ENCODE measurements around the gene SLC35F4. TPM values are rescaled to one million over a fixed set of nuclear protein-coding genes. Genes with fewer than 3 reads are reported as not detected.

The SLC35F4 gene
- polyA plus RNA-seq, 1 donor from 2014 or later = 21.0 TPM

- H3K9me3 ChIP-seq (ENCODE audit: low read length) = no peaks in the 10 kb centered on the region
- no peaks in the 10 kb centered on the region for H4K20me1 ChIP-seq (ENCODE audit: insufficient read depth)
- H3F3A ChIP-seq (ENCODE audit: insufficient read depth, low read length, poor library complexity, severe bottlenecking) = no peaks in the 10 kb centered on the region
- no peak overlapping the region for H3K9ac ChIP-seq (ENCODE audit: low read length)
- no peaks in the 10 kb centered on the region for H3K27me3 ChIP-seq (ENCODE audit: insufficient read depth, low read depth, low read length)
- no peak overlapping the region for H2AFZ ChIP-seq (ENCODE audit: low read depth, low read length)
- no peaks in the 10 kb centered on the region for H3K36me3 ChIP-seq (ENCODE audit: insufficient read depth, low read length)
- H3K79me2 ChIP-seq (replicated peaks; ENCODE audit: insufficient read depth, low read length) = no peaks in the 10 kb centered on the region
- TF ChIP-seq CTCF (IDR thresholded peaks at IDR 0.05; ENCODE audit: poor library complexity, severe bottlenecking) (no peak), EZH2 (IDR thresholded peaks at IDR 0.05; ENCODE audit: borderline replicate concordance, insufficient read depth, low read length, poor library complexity, severe bottlenecking) (no peak), TAF1 (IDR thresholded peaks at IDR 0.05; ENCODE audit: low read depth) (no peak), POLR2AphosphoS5 (IDR thresholded peaks at IDR 0.05) (no peak), SMC3 (conservative IDR thresholded peaks at IDR 0.05; ENCODE audit: poor library complexity) (no peak), EP300 (conservative IDR thresholded peaks at IDR 0.05; ENCODE audit: poor library complexity, severe bottlenecking) (no peak), RAD21 (conservative IDR thresholded peaks at IDR 0.05) (no peak), MXI1 (conservative IDR thresholded peaks at IDR 0.05; ENCODE audit: poor library complexity, severe bottlenecking) (no peak)
- TF ChIP-seq, protein P1, sequence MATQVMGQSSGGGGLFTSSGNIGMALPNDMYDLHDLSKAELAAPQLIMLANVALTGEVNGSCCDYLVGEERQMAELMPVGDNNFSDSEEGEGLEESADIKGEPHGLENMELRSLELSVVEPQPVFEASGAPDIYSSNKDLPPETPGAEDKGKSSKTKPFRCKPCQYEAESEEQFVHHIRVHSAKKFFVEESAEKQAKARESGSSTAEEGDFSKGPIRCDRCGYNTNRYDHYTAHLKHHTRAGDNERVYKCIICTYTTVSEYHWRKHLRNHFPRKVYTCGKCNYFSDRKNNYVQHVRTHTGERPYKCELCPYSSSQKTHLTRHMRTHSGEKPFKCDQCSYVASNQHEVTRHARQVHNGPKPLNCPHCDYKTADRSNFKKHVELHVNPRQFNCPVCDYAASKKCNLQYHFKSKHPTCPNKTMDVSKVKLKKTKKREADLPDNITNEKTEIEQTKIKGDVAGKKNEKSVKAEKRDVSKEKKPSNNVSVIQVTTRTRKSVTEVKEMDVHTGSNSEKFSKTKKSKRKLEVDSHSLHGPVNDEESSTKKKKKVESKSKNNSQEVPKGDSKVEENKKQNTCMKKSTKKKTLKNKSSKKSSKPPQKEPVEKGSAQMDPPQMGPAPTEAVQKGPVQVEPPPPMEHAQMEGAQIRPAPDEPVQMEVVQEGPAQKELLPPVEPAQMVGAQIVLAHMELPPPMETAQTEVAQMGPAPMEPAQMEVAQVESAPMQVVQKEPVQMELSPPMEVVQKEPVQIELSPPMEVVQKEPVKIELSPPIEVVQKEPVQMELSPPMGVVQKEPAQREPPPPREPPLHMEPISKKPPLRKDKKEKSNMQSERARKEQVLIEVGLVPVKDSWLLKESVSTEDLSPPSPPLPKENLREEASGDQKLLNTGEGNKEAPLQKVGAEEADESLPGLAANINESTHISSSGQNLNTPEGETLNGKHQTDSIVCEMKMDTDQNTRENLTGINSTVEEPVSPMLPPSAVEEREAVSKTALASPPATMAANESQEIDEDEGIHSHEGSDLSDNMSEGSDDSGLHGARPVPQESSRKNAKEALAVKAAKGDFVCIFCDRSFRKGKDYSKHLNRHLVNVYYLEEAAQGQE (IDR thresholded peaks at IDR 0.05; ENCODE audit: borderline replicate concordance) = no peak
- no peak overlapping the region for H3K27ac ChIP-seq (ENCODE audit: low read length)
- no peak overlapping the region for H3K4me2 ChIP-seq (ENCODE audit: low read length)
- H3K4me3 ChIP-seq (ENCODE audit: low read length) = no peak overlapping the region
- no peaks in the 10 kb centered on the region for H3K9me2 ChIP-seq (ENCODE audit: insufficient read depth, low read length)
Measured at GRCh38 chr14:57641776-57642175, 224.1 kb downstream of the SLC35F4 start.

DNA sequence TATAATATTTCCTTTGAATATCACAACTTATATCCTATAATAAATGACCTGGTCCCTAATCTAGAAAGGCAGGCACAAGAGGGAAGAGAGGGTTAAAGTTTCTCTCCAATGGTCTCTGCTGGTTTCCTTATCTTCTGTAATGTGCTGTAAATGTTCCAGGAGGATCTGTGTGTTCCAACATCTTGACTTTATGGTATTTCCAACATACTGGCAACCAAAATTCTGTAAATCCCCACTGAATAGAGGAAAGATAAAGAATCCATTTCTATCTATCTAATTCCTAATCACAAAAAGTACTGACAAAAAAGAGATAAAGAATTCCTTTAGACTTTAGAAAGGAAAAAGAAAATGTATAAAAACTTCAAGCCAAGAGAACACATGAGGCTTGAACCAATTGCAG, 225.9 kb downstream of the SLC35F4 start:
- H3K9me3 ChIP-seq (ENCODE audit: low read length) = no peaks in the 10 kb centered on the region
- H3K4me3 ChIP-seq (ENCODE audit: low read length) = no peak overlapping the region
- TF ChIP-seq SMC3 (conservative IDR thresholded peaks at IDR 0.05; ENCODE audit: poor library complexity) (no peak), EZH2 (IDR thresholded peaks at IDR 0.05; ENCODE audit: borderline replicate concordance, insufficient read depth, low read length, poor library complexity, severe bottlenecking) (no peak), POLR2AphosphoS5 (IDR thresholded peaks at IDR 0.05) (no peak), MXI1 (conservative IDR thresholded peaks at IDR 0.05; ENCODE audit: poor library complexity, severe bottlenecking) (no peak), RAD21 (conservative IDR thresholded peaks at IDR 0.05) (no peak), CTCF (IDR thresholded peaks at IDR 0.05; ENCODE audit: poor library complexity, severe bottlenecking) (no peak), TAF1 (IDR thresholded peaks at IDR 0.05; ENCODE audit: low read depth) (no peak), EP300 (conservative IDR thresholded peaks at IDR 0.05; ENCODE audit: poor library complexity, severe bottlenecking) (no peak)
- TF ChIP-seq, protein P1 (IDR thresholded peaks at IDR 0.05; ENCODE audit: borderline replicate concordance) = no peak
- no peaks in the 10 kb centered on the region for H4K20me1 ChIP-seq (ENCODE audit: insufficient read depth)
- H3K79me2 ChIP-seq (replicated peaks; ENCODE audit: insufficient read depth, low read length) = no peaks in the 10 kb centered on the region
- H3K4me2 ChIP-seq (ENCODE audit: low read length) = no peak overlapping the region
- no peaks in the 10 kb centered on the region for H3K36me3 ChIP-seq (ENCODE audit: insufficient read depth, low read length)
- no peaks in the 10 kb centered on the region for H3K9me2 ChIP-seq (ENCODE audit: insufficient read depth, low read length)
- no peaks in the 10 kb centered on the region for H3F3A ChIP-seq (ENCODE audit: insufficient read depth, low read length, poor library complexity, severe bottlenecking)
- no peak overlapping the region for H3K27ac ChIP-seq (ENCODE audit: low read length)
- H2AFZ ChIP-seq (ENCODE audit: low read depth, low read length) = no peak overlapping the region
- H3K27me3 ChIP-seq (ENCODE audit: insufficient read depth, low read depth, low read length) = no peaks in the 10 kb centered on the region
- no peak overlapping the region for H3K9ac ChIP-seq (ENCODE audit: low read length)

Measured in neural cell (in vitro differentiated cells).